Liver (tissue), 2 donors: Measurements from ENCODE around the gene GSK3A.

Experiments used
- CTCF ChIP-seq: fragments of 150-350 bp; IDR thresholded peaks from 2 replicates; pipeline ENCODE4 v1.5.1; 2017; ENCODE audit warnings: improper control_type of control experiment, low read depth, low read length; ENCODE audit not compliant: missing input control
- ZBTB33 ChIP-seq: IDR thresholded peaks from 2 replicates; pipeline ENCODE4 v1.6.1; 2016; ENCODE audit warnings: antibody characterized with exemption
- donor health status: healthy.

GRCh38 chr19:42270346-42271044 is 28.1 kb upstream of the GSK3A start:
- TF ChIP-seq CTCF (no peak), ZBTB33 (no peak)
